ENCODE measurements around the gene GPR158. TPM values are rescaled to one million over a fixed set of nuclear protein-coding genes. Genes with fewer than 3 reads are reported as not detected.

Gene GPR158
- total RNA-seq, 1 experiment from 2014 or later = 2.9 TPM

- Histone ChIP-seq H3K79me2 (ENCODE audit: insufficient read depth, low read length) (no peaks in the 10 kb centered on the region), H3K4me3 (replicated peaks in 1 of 2; ENCODE audit: low read depth in 1 of 2, low read length in 2 of 2) (no peak overlapping the region), H3K4me2 (ENCODE audit: low read length) (no peak overlapping the region), H3K27me3 (ENCODE audit: insufficient read depth, low read length) (no peaks in the 10 kb centered on the region), H4K20me1 (ENCODE audit: insufficient read depth) (no peaks in the 10 kb centered on the region), H3K9ac (ENCODE audit: low read length) (no peak overlapping the region), H3K9me3 (ENCODE audit: control insufficient read depth in 1 of 2, insufficient read depth in 1 of 2, low read depth in 1 of 2, low read length in 2 of 2) (no peaks in the 10 kb centered on the region), H3K4me1 (ENCODE audit: control insufficient read depth in 1 of 2, insufficient read depth in 2 of 2, low read length in 2 of 2) (no peaks in the 10 kb centered on the region), H3K9me2 (ENCODE audit: insufficient read depth) (no peaks in the 10 kb centered on the region), H2AFZ (ENCODE audit: low read depth, low read length, poor library complexity, severe bottlenecking) (no peak overlapping the region), H3K27ac (ENCODE audit: low read depth, low read length) (no peak overlapping the region), H3K36me3 (ENCODE audit: control insufficient read depth in 1 of 2, insufficient read depth in 2 of 2, low read length in 2 of 2) (no peaks in the 10 kb centered on the region)
- ChIA-PET POLR2A (no interaction called here), RAD21 (ENCODE audit: low non-redundant PET in 1 of 2, low total read pairs in 2 of 2, uncharacterized antibody in 2 of 2, unreplicated experiment in 2 of 2) (no interaction called here), CTCF (no interaction called here)
- TF ChIP-seq YY1 (IDR thresholded peaks at IDR 0.05; ENCODE audit: extremely low read depth, insufficient replicate concordance, low read depth, low read length) = no peak
- TF ChIP-seq REST (IDR thresholded peaks at IDR 0.05; ENCODE audit: low read depth) = no peak
- TF ChIP-seq RAD21 (IDR thresholded peaks at IDR 0.05; ENCODE audit: low read depth) = no peak
- no peak for TF ChIP-seq FOSL1 (IDR thresholded peaks at IDR 0.05; ENCODE audit: low read depth)
- TF ChIP-seq ZNF274 (IDR thresholded peaks at IDR 0.05; ENCODE audit: low read depth, low read length) = no peak
- no peak for TF ChIP-seq ELF1 (IDR thresholded peaks at IDR 0.05; ENCODE audit: borderline replicate concordance, low read depth)
- no peak for TF ChIP-seq MAX (IDR thresholded peaks at IDR 0.05)
- no peak for ATAC-seq
- no peak for DNase-seq (ENCODE audit: low read depth, low spot score)
- BruUV-seq (replicated peaks) = no TSS peak
- intact Hi-C loops (cut with micrococcal nuclease) = no loop called here
Observed at GRCh38 chr10:25532213-25532612, 357.4 kb downstream of the GPR158 start.
